Measurements from ENCODE around the gene ACAD10. TPM values are rescaled to one million over a fixed set of nuclear protein-coding genes. Genes with fewer than 3 reads are reported as not detected.
"Not testable (repeated sequence)": the region's sequence is repeated elsewhere in the genome, so short reads cannot be mapped to it uniquely, and the experiment has no call there.

ACAD10 gene
- total RNA-seq, 1 donor from 2014 or later, result 57.0 TPM

DNA sequence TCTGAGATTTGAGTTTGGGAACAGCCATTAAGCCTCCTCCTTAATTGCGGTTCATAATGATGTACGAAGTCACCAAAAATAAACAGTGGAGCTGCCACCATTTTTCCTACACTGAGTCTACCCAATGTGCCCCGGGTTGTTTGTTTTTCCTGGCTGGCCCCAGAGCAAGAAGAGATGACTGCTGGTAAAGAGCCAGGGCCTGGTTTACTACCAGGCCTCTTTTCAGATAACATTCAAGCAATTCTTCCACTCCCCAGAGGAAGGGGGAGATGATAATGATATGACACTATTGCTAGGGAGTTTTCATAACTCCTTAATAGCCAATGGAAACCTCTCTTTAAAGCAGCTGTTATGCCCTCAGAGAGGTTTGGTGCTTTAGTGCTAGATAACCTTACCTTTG lies 42.4 kb upstream of the ACAD10 start:
- Mint-ChIP-seq H3K36me3 (peaks cover 26% of the 10 kb centered on the region), H3K27me3 (ENCODE audit: low read depth) (no peaks in the 10 kb centered on the region), H3K27ac (peak overlapping the region; percentile 91), H3K4me1 (peaks cover 41% of the 10 kb centered on the region), H3K4me3 (no peak overlapping the region), H3K9me3 (no peaks in the 10 kb centered on the region)
- TF ChIP-seq, protein P1, sequence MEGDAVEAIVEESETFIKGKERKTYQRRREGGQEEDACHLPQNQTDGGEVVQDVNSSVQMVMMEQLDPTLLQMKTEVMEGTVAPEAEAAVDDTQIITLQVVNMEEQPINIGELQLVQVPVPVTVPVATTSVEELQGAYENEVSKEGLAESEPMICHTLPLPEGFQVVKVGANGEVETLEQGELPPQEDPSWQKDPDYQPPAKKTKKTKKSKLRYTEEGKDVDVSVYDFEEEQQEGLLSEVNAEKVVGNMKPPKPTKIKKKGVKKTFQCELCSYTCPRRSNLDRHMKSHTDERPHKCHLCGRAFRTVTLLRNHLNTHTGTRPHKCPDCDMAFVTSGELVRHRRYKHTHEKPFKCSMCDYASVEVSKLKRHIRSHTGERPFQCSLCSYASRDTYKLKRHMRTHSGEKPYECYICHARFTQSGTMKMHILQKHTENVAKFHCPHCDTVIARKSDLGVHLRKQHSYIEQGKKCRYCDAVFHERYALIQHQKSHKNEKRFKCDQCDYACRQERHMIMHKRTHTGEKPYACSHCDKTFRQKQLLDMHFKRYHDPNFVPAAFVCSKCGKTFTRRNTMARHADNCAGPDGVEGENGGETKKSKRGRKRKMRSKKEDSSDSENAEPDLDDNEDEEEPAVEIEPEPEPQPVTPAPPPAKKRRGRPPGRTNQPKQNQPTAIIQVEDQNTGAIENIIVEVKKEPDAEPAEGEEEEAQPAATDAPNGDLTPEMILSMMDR (IDR thresholded peaks at IDR 0.05; ENCODE audit: unreplicated experiment), result no peak
- no peak for DNase-seq (ENCODE audit: low spot score in 2 of 2, unreplicated experiment in 2 of 2)

DNA sequence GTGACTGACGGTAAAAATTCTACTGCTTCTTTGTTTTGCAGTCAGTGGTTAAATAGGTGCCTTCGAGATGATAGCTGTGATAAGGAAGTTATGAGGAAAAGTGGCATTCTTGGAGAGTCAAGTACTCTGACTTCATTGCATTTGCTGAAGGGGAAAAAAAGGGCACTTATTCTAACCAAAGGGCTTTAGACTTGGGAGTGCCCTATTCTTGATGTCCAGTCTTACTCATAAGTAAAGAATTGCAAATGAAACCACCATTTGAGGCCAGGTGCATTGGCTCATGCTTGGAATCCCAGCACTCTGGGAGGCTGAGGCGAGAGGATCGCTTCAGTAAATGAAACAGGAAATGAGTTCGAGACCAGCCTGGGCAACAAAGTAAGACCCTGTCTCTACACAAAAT lies 40.4 kb upstream of the ACAD10 start:
- Mint-ChIP-seq H3K4me3 (no peak overlapping the region), H3K27me3 (ENCODE audit: low read depth) (no peaks in the 10 kb centered on the region), H3K4me1 (peaks cover 29% of the 10 kb centered on the region), H3K9me3 (no peaks in the 10 kb centered on the region), H3K36me3 (peaks cover 34% of the 10 kb centered on the region), H3K27ac (peak overlapping the region; percentile 90)
- DNase-seq (ENCODE audit: low spot score in 2 of 2, unreplicated experiment in 2 of 2), result no peak
- TF ChIP-seq, protein P1 (IDR thresholded peaks at IDR 0.05; ENCODE audit: unreplicated experiment), result no peak

DNA sequence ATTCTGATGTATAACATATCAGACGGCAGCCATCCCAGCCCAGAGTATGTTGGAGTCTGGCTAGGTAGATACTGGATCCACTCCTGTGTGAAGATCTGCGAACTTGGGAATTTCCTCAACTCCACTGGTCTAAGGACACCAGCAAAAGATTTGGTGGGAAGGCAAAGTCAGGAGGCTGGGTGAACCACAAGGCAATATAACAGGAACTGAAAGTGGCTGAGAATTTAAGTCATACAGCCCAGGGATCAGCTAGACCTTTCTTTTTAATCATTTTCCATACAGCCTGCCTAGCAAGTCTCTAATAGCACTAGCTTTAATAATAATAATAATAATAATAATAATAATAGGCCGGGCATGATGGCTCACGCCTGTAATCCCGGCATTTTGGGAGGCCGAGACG lies 34.9 kb upstream of the ACAD10 start:
- TF ChIP-seq, protein P1 (IDR thresholded peaks at IDR 0.05; ENCODE audit: unreplicated experiment), result no peak
- Mint-ChIP-seq H3K4me3 (no peak overlapping the region), H3K36me3 (peaks cover 35% of the 10 kb centered on the region), H3K27me3 (ENCODE audit: low read depth) (no peaks in the 10 kb centered on the region), H3K27ac (no peak overlapping the region), H3K4me1 (no peaks in the 10 kb centered on the region), H3K9me3 (no peaks in the 10 kb centered on the region)
- DNase-seq (ENCODE audit: low spot score in 2 of 2, unreplicated experiment in 2 of 2), result no peak

DNA sequence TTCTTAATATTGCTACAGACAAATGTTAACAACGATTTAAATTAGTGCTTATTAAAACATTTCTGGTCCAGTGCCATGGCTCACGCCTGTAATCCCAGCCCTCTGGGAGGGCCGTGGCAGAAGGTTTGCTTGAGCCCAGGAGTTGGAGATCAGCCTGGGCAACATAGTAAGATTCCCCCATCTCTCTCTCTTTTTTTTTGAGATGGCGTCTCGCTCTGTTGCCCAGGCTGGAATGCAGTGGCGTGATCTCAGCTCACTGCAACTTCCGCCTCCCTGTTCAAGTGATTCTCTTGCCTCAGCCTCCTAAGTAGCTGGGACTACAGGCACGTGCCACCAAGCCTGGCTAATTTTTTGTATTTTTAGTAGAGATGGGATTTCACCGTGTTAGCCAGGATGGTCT lies 33.3 kb upstream of the ACAD10 start:
- not testable (repeated sequence) for H3K9me3 Mint-ChIP-seq; H3K27me3 Mint-ChIP-seq (ENCODE audit: low read depth); H3K4me3 Mint-ChIP-seq; H3K4me1 Mint-ChIP-seq; H3K27ac Mint-ChIP-seq; DNase-seq (ENCODE audit: low spot score in 2 of 2, unreplicated experiment in 2 of 2)
- peaks cover 24% of the 10 kb centered on the region for H3K36me3 Mint-ChIP-seq

DNA sequence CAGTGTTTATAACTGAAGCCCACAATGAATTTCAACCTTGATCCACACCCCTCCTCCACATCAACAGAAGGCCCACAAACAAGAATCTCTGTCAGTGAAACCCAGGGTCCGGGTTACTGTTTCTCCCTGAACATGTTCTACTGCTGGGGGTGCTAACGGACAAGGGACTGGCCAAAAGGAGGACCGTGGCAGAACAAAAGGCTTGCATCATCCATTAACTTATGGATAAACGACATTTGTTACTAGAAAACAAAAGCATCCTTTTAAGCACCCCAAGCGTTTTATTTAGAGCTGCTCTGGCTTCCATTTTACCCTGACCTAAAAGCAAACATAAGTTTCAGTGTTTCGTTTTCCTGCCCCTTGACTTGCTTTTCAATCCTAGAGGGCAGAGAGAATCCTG lies 32.3 kb upstream of the ACAD10 start:
- peaks cover 27% of the 10 kb centered on the region for H3K36me3 Mint-ChIP-seq
- no peaks in the 10 kb centered on the region for H3K4me1 Mint-ChIP-seq
- H3K27ac Mint-ChIP-seq, result no peak overlapping the region
- no peak for DNase-seq (ENCODE audit: low spot score in 2 of 2, unreplicated experiment in 2 of 2)
- H3K27me3 Mint-ChIP-seq (ENCODE audit: low read depth), result no peaks in the 10 kb centered on the region
- no peaks in the 10 kb centered on the region for H3K9me3 Mint-ChIP-seq
- H3K4me3 Mint-ChIP-seq, result no peak overlapping the region
- TF ChIP-seq, protein P1 (IDR thresholded peaks at IDR 0.05; ENCODE audit: unreplicated experiment), result no peak

DNA sequence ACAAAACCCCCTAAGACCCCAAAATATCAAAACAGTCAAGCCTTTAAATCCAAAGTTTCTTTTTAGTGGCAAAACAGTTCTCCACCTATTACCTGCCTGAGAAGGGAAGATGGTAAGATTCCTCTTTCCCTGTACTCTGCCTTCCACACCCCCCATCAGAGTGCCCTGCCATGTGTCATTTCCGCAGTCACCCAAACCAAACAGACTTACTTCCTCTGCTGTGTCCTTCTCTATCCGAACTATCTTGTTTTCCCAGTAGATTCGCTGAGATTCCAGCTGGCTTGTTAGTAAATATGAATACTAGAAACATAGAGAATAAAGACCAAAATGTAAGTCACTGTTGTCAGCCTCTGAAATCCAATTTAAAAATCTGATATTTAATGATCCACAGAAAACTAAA lies 30.5 kb upstream of the ACAD10 start:
- Mint-ChIP-seq H3K9me3 (no peaks in the 10 kb centered on the region), H3K4me1 (no peaks in the 10 kb centered on the region), H3K4me3 (no peak overlapping the region), H3K36me3 (peaks cover 30% of the 10 kb centered on the region), H3K27ac (peak overlapping the region; percentile 7), H3K27me3 (ENCODE audit: low read depth) (no peaks in the 10 kb centered on the region)
- no peak for DNase-seq (ENCODE audit: low spot score in 2 of 2, unreplicated experiment in 2 of 2)
- TF ChIP-seq, protein P1 (IDR thresholded peaks at IDR 0.05; ENCODE audit: unreplicated experiment), result no peak

All from mesothelial cell of epicardium (in vitro differentiated cells).